GM18499 (cell line): ENCODE results near the gene STRN.

Experiments used
- ATAC-seq: cut with Tn5 transposase; IDR thresholded peaks from one replicate; pipeline ENCODE4 v1.9.1; 2021; ENCODE audit warnings: moderate number of reproducible peaks; ENCODE audit not compliant: insufficient read depth, unreplicated experiment

The STRN gene

DNA sequence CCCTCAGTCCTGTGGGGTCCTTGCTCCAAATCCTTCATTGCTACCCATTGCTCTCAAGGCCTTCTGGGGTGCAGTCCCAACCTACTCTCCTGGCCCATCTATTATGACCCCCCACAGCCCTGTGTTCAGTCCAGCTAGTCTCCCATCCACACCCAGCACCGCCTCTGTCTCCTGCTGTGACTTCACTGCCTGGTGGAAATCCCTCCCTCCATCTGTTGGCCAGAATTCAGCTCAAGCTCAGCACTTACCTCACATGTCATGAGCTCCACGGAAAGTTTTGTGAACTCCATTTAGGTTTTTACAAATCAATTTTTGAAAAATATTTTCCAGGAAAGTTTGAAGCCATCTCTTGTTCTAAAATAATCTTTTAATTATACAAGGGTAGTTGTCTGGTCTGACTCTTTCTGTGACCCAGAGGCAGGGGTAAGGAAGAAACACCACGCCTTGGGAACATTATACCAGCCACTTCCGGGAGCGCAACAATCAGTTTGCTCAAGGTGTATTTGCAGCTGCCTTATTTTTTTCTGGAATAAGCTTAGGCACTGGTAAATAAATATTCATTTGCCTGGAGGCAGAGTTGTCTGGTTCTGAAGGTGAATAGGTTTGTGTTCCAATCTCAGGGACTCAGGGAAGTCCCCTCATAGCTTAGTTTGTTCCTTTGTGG, 159.0 kb downstream of the STRN start:
- no peak for ATAC-seq

DNA sequence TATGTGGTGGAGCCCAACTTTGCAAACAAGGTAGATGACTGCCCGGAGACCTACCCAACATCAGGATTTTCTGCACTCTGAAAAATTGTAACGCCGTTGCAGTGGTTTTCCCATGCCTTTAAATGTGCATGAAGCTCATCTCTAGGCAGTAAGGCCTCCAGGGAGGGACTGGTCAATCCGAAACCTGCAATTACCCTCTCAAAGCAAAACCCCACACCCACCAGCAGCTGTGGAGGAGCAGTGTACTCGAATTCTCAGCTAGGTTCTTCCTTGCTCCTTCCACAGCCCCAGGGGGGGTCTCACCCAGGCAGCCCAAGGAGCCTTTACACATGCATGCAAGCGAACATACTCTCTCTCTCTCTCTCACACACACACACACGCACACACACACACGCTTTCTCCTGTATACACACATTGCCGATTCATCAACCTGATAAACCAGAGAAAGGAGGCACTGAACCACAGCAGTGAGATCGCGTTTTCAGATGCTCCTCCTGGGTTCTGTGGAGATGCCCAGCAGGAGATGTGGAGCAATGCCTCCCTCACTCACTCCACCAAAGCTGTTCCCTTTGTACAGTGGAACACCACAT, 160.6 kb downstream of the STRN start:
- no peak for ATAC-seq

- ATAC-seq, result no peak
Measured at GRCh38 chr2:36802952-36803351, 163.4 kb downstream of the STRN start.

DNA sequence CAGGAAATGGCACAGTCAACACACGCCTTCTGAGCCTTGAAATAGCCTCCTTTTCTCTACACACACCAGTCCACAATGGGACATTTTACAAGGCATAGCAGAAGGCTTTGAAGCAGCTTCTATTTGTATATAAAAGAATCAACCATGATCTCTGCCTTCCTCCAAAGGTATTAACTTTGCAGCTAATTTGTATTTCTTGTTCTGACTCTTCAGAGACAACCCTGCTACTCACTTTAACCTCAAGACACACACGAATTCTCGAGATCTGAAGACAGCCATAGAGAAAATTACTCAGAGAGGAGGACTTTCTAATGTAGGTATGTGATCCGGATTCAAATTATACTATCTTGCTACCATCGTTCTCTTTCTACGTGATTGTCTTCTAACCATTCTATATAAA, 165.2 kb downstream of the STRN start:
- ATAC-seq, result no peak

- ATAC-seq, result no peak
Measured at GRCh38 chr2:36800381-36800780, 166.0 kb downstream of the STRN start.

GRCh38 chr2:36798724-36799123, 167.6 kb downstream of the STRN start:
- no peak for ATAC-seq

DNA sequence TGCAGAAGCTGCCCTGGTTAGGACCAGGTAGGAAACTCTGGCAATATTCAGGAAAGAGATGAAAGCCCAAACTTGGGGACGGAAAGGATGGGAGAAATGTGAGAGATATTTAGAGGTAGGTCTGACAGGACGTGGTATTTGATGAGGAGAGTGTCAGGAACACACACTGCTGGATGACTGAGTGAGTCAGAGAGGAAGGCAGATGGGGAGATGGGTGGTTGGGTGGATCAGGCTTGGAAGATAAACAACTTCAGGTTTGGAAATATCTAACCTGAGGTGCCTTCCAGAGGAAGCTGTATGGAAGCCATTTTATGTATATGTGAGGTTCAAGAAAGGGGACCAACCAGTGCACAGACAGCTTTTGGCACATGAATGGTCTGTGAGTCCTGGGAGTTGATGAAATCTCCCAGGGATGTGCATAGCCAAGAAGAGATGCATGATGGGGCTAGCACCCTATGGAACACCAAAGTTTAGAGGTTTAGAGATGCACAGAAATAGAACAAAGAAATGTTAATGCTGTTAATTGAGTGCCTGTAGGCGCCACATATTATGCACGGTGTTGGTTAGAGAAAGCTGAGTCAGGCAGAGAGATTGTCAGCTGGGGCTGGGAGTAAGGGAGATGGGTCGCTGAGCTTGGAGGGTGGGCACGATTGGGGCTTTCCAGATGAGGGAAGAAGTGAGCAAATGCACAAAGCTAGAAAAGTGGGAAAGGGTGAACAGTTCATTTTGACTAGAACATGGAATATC, 168.8 kb downstream of the STRN start:
- no peak for ATAC-seq
